Chondrocyte (in vitro differentiated cells): ENCODE results near the gene MTG2. TPM values are rescaled to one million over a fixed set of nuclear protein-coding genes. Genes with fewer than 3 reads are reported as not detected.

Experiments
- DNase-seq: peaks from one replicate; pipeline ENCODE4 v3.0.0; 2021; ENCODE audit warnings: mixed read lengths, low spot score
- H3K27ac Mint-ChIP-seq: one replicate; pipeline ENCODE4 v1.8.0; 2021; ENCODE audit warnings: mild to moderate bottlenecking, moderate library complexity, mixed read lengths; ENCODE audit not compliant: unreplicated experiment
- H3K27me3 Mint-ChIP-seq: 2 replicates; pipeline ENCODE4 v1.8.0; 2021; ENCODE audit warnings: low read depth, mixed read lengths
- H3K36me3 Mint-ChIP-seq: 2 replicates; pipeline ENCODE4 v1.8.0; 2021; ENCODE audit warnings: low read depth, mixed read lengths
- H3K4me1 Mint-ChIP-seq: 2 replicates; pipeline ENCODE4 v1.8.0; 2021; ENCODE audit warnings: low read depth, mild to moderate bottlenecking, mixed read lengths
- H3K4me3 Mint-ChIP-seq: one replicate; pipeline ENCODE4 v1.8.0; 2021; ENCODE audit warnings: mild to moderate bottlenecking, moderate library complexity, mixed read lengths; ENCODE audit not compliant: unreplicated experiment
- H3K9me3 Mint-ChIP-seq: 2 replicates; pipeline ENCODE4 v1.8.0; 2021; ENCODE audit warnings: low read depth, mixed read lengths
- CTCF ChIP-seq: fragments of 200-600 bp; sonication (generic); IDR thresholded peaks from 2 replicates; pipeline ENCODE4 v1.5.0; 2021; ENCODE audit warnings: antibody characterized with exemption, mild to moderate bottlenecking, moderate library complexity
- total RNA-seq: library from RNA; stranded (reverse); gene quantifications from 3 replicates; pipeline ENCODE4 v1.2.1, GENCODE V29; 2021

Gene MTG2
- total RNA-seq, 1 donor from 2014 or later = 22.3 TPM

- peaks cover 6% of the 10 kb centered on the region for H3K36me3 Mint-ChIP-seq
- TF ChIP-seq CTCF = no peak
- DNase-seq = peak; percentile 71
- H3K4me3 Mint-ChIP-seq = no peak overlapping the region
- H3K4me1 Mint-ChIP-seq = peaks cover 22% of the 10 kb centered on the region
- no peaks in the 10 kb centered on the region for H3K9me3 Mint-ChIP-seq
- no peaks in the 10 kb centered on the region for H3K27me3 Mint-ChIP-seq
- H3K27ac Mint-ChIP-seq = no peak overlapping the region
Observed at GRCh38 chr20:62190639-62191411, 8.0 kb downstream of the MTG2 start.

- H3K27ac Mint-ChIP-seq = no peak overlapping the region
- H3K4me1 Mint-ChIP-seq = peaks cover 15% of the 10 kb centered on the region
- no peak overlapping the region for H3K4me3 Mint-ChIP-seq
- no peak for TF ChIP-seq CTCF
- DNase-seq = peak; percentile 59
- H3K36me3 Mint-ChIP-seq = peaks cover 6% of the 10 kb centered on the region
- no peaks in the 10 kb centered on the region for H3K9me3 Mint-ChIP-seq
- no peaks in the 10 kb centered on the region for H3K27me3 Mint-ChIP-seq
Observed at GRCh38 chr20:62191781-62192559, 9.1 kb downstream of the MTG2 start.

GRCh38 chr20:62192635-62193034 is 9.8 kb downstream of the MTG2 start:
- H3K27ac Mint-ChIP-seq = no peak overlapping the region
- no peaks in the 10 kb centered on the region for H3K27me3 Mint-ChIP-seq
- no peak for TF ChIP-seq CTCF
- peak; percentile 53 for DNase-seq
- H3K4me1 Mint-ChIP-seq = peaks cover 8% of the 10 kb centered on the region
- peaks cover 6% of the 10 kb centered on the region for H3K36me3 Mint-ChIP-seq
- H3K4me3 Mint-ChIP-seq = no peak overlapping the region
- no peaks in the 10 kb centered on the region for H3K9me3 Mint-ChIP-seq

DNA sequence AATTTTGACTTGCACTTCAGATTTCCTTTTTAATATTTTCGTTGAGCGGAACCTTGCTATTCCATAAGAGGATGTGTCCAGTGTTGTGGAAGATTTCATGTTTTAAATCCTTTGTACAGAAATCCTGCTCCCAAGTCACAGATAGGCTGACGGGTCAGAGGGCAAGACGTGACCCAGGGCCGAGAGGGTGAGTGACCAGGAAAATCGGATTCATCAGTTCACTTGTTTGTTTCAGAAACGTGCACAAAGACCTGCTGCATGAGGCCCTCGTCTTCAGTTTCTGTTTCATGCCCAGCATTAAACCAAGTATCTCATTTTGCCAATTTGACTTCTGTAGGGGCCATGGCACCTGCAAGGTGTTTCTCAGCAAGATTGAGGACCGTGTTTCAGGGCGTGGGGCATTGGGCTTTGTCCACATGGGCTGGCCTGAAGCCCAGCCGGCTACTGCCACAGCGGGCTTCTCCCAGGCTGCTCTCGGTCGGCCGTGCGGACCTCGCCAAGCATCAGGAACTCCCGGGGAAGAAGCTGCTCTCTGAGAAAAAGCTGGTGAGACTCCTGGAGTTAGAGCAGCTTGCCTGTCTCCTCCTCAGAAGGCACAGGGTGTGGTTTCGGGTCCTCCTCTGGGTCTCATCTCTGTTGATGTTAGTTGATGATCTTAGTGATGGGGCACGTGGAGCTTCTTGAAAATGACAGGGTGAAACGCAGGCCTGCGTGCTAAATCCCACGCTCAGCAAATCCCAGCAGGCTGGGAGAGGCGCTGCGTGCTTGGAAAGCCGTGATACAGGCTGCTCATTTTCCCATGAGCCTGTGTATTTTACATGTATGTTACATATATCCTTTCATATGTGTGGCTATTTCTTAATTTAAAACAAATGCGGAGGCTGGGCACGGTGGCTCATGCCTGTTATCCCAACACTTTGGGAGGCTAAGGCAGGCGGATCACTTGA is 10.5 kb downstream of the MTG2 start:
- H3K4me1 Mint-ChIP-seq = peaks cover 3% of the 10 kb centered on the region
- peak; percentile 60 for DNase-seq

More for the DNA sequence above, 10.5 kb downstream of the MTG2 start:
- no peak overlapping the region for H3K4me3 Mint-ChIP-seq
- H3K36me3 Mint-ChIP-seq = peaks cover 6% of the 10 kb centered on the region
- no peak for TF ChIP-seq CTCF
- no peaks in the 10 kb centered on the region for H3K9me3 Mint-ChIP-seq
- H3K27me3 Mint-ChIP-seq = no peaks in the 10 kb centered on the region
- H3K27ac Mint-ChIP-seq = no peak overlapping the region
